NCI-H446 (cell line): Measurements from ENCODE around the gene SLC16A6.
A peak's percentile ranks its signal among the peaks of the same experiment; 100 is the strongest.
"Not testable (repeated sequence)": the region's sequence is repeated elsewhere in the genome, so short reads cannot be mapped to it uniquely, and the experiment has no call there.

ENCODE experiments used
- DNase-seq, 2 experiments: peaks; one replicate each; lab custom pipeline; 2025; lab: John Stamatoyannopoulos, UW

The SLC16A6 gene

DNA sequence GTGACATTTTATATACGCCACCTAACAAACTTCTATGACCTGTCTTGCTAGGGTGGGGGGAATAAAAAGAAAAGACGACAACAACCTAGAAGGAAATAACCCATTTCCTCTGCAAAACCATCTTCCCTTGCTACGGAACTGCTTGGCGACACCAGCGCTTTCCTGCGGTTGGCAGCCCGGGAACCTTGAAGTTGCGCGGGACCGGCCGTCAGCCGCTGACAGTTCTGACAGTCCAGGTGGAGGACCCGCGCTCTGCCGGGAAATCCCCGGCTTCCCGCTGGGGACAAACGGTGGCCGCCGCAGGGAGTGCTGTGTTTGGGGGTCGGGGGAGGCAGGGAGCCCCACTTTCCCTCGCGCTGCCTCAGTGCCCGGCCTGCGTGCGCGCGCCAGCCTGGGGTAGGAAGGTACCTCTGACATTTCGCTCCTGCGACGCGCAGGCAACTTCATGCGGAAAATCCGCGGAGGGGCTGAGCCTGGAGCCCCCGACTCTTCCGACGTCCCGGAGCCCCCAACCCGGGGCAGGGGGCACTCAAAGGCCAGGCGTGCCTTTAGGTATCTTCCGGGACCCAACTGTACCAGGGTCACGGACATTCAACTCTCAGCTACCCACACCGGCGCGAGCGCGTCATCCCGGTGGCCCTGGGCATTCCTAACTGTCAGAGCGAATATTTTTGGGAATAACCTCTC, 516 bp downstream of the SLC16A6 start:
- no peak for DNase-seq

DNA sequence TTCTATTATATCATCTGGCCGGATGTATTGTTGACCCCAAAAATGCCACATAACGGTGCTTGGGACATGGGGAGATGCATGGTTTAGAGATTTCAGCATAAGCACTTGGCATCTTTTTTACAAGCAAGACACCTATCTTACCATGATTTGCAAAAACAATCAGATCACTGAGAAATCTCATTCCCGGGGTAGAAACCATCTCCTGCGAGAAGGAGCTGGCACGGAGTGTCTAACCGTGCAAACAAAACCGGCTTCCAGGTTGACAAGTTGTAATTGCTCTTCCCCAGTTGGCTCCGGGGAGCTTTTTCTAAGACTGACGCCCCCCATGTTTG, 1.0 kb downstream of the SLC16A6 start:
- DNase-seq, result no peak

DNA sequence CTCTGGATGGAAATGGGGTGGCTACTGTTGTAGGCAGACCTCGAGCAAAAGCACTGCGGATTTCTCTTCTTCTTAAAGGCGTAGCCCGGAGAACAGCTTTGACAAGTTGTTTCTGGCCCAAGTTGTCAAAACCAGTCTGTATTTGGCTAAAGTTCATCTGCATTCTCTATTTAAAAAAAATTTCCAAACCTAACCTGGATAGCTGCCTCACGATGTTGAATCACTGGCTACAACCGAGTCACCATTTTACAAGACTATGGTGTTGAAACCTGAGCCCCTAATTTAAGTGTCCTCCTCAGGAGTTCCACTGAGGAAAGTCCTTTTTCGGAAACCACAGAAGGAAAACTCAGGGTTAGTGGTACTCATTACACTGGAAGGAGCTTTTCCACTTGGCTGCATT, 1.5 kb downstream of the SLC16A6 start:
- no peak for DNase-seq

DNA sequence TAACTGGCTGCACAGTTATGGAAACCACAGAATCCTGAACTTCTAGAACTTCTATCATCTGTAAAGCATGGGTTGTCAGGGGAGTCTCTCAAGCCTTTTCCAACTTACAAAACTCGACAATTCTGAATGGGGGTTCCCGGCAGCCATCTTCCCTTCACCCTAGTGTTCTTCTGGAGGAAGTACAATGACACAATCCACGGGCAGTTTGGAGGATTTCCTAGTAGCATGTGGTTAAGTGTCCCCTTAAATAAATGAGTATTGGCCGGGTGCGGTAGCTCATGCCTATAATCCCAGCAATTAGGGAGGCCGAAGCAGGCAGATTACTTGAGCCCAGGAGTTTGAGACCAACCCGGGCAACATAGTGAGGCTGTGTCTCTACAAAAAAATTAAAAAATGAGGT, 2.1 kb downstream of the SLC16A6 start:
- no peak for DNase-seq

DNA sequence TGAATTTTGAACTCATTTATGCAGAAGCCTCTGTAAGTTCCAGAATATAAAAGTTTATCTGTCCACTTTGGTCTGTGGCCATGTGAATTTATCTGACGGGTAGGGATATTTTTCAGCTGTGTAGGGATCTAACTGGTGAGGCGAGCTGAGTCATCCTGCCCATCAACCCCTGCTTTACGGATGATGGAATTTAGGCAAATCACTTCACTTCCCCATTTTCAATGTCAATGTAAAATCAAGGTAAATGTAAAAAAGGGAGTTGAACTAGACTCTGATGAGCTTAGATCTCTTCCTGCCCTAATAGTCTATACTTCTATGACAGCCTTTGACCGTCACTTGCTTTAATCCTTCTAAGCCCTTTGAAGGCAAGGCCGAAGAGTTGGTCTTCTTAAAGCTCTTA, 2.6 kb downstream of the SLC16A6 start:
- DNase-seq, result no peak

DNA sequence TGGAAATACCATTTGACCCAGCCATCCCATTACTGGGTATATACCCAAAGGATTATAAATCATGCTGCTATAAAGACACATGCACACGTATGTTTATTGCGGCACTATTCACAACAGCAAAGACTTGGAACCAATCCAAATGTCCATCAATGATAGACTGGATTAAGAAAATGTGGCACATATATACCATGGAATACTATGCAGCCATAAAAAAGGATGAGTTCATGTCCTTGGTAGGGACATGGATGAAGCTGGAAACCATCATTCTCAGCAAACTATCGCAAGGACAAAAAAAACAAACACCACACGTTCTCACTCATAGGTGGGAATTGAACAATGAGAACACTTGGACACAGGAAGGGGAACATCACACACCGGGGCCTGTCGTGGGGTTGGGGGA, 9.0 kb downstream of the SLC16A6 start:
- DNase-seq, result not testable (repeated sequence)

DNA sequence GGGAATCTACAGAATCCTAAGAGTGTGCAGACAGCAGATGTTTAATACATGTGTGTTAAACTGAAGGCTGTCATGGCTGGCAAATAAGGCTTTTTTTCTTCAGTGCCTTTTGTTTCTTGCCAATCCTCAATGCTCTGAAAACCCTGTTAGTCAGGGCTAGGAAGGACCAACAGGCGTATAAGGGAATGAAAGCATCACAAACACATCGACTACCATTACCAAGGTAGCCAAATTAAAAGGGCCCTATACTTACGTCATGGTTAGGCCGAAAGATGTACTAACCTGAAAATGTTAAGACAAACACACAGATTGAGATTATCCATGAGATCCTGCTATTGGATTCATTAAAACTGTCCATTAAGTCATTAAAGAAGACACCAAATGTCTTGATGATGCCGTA, 13.1 kb downstream of the SLC16A6 start:
- no peak for DNase-seq

DNA sequence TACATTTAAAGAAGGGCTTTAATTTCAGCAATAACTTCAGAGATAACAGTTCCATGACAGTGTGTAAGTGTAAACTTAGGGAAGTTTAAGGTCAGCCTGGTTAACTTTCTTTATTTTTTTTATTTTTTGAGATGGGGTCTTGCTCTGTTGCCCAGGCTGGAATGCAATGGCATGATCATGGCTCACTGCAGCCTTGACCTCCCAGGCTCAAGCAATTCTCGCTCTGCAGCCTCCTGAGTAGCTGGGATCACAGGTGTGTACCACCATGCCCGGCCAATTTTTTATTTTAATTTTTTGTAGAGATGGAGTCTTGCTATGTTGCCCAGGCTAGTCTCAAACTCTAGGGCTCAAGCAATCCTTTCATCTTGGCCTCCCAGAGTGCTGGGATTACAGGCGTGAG, 14.6 kb downstream of the SLC16A6 start:
- DNase-seq, result not testable (repeated sequence)

DNA sequence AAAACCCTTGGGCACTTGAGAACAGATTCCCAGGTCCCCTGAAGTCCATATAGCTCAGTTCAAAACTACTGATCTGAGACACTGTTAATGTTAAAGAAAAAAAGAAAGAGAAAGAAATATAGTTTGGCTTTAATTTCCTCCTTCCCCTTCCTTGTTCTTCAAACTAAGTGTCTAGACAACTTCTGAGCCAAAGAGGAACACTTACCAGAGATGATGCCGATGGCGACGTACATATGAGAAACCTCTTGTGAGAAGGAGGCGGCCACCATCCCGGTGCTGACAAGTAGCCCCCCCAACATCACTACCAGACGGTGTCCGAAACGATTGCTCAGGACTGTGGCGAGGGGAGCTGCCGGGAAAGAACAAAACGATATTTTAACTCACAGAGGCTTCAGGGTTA, 17.2 kb downstream of the SLC16A6 start:
- DNase-seq, result no peak

DNA sequence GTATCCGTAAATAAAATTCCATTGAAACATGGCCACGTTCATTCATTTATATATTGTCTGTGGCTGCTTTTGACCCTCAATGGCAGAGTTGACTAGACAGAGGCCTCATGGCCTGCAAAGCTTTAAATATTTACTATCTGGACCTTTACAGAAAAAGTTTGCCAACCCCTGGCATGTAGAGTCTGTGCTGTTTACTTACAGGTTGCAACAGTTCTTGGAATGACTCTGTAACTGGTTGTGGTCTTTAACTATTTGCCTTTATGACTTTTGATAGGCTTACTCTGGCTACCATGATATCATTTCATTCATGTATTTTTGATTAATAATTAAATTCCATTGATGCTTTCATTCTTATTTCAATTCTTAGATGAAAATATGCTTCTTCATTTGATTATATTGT, 25.1 kb downstream of the SLC16A6 start:
- not testable (repeated sequence) for DNase-seq

DNA sequence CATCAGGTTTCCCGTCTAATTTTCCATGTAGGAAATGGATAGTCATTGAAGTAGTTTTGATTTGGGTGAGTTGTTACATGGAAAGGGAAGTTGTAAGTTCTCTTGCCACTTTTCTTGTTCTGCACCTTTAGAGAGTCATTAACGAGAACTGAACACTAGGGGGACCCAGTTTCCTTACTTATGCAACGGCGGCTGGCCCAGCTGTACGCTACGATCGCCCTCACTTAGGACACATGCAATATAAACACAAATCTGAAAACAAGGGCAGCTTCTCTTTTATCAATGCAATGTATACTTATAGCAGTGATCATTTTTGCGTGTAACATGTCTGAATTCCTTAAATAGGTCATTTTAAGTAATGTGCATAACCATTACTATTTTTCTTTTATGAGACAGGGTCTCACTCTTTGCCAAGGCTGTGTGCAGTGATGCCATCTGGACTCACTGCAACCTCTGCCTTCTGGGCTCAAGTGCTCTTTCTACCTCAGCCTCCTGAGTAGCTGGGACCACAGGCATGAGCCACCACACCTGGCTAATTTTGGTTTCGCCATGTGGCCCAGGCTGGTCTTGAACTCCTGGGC, 27.7 kb downstream of the SLC16A6 start:
- not testable (repeated sequence) for DNase-seq

DNA sequence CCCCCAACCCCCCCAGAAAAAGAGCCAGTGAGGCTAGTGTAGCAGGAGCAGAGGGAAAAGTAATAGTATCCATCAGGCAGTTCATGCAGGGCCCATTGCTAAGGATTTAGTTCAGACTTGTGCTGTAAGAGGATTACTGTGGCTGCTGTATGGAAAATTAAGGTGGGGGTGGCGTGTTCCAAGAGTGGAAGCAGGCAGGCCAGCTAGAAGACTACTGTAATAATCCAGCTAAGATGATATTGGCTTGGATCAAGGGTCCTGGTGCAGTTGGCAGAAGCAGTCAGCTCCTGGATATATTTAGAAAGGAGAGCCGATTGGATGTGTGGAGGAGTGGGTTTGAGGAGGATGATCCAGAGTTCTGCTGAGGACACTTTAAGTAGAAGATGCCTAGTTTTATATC, 28.5 kb downstream of the SLC16A6 start:
- DNase-seq, result not testable (repeated sequence)

DNA sequence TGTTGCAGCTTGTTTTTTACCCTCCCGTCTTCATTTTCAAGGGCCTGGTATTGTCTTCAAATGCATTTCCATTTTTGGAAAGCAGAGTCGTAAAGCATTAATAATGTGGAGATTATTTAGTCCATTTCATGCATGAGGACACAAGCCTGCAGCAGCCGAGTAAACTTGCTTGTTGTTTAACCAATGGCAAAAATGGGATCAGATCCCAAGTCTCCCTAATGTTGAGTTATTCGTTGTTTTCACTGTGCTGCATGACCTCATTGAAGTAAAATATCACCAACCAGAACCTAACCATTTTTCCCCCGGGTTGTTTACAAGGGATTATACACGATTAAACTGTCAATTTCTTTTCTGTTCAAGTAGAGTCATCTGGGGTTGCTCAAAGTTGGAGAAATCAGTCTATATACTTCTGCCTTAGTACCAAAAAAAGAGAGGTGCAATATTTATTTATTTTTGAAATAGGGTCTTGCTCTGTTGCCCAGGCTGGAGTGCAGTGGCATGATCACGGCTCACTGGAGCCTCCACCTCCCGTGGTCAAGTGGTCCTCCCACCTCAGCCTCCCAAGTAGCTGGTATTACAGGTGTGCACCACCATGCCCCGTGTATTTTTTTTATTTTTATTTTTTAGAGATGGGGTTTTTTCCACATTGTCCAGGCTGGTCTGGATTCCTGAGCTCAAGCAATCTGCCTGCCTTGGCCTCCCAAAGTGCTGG, 30.7 kb downstream of the SLC16A6 start:
- DNase-seq, result peak in 1 of 2 experiments; percentile 29

DNA sequence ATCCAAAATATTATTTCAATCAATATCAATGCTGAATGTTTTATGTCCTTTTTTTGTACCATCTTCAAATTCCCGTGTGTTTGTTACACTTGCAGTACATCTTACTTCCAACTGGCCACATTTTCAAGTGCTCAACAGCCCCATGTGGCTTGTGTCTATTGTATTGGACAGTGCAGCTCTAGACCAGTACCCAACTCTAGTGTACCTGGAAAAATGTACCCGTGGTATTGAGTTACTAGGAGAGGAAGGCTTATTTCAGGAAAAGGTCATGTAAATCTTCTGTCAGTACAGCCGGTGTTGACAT, 31.3 kb downstream of the SLC16A6 start:
- DNase-seq, result not testable (repeated sequence)

DNA sequence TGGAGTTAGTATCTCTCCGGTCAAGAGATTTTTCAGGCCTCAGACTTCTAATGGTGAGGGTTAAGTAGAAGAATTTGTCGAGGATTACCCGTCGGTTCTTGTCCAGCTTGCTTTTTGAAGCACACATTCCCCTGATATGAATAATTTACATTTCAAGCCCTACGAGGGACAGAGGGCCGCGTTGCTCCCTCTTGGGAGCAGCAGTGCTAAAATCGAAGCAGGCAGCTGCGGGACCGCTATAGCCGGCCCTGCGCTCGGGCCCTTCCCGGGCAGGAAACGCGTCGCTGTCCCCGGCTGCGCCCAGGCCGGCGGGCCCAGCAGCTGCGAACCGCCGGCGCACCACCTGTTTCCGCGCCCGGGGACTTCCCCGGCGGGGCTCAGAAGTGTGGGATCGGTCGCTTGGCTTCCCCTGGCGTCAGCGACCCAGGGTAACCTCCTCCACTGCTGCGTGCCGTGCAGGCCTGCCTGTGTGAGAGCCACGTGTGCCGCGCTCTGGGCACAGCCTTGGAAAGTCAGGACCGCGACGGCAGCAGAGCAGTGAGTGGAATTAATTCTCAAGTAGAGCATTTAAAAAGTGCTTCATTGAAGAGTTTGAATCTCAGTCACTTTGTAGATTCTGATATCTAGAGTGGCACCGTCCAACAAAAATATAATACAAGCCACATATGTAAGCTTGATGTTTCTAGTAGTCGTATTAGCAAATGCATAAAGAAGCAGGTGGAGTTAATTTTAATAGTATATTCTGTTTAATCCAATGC, 31.9 kb downstream of the SLC16A6 start:
- DNase-seq, result not testable (repeated sequence)

DNA sequence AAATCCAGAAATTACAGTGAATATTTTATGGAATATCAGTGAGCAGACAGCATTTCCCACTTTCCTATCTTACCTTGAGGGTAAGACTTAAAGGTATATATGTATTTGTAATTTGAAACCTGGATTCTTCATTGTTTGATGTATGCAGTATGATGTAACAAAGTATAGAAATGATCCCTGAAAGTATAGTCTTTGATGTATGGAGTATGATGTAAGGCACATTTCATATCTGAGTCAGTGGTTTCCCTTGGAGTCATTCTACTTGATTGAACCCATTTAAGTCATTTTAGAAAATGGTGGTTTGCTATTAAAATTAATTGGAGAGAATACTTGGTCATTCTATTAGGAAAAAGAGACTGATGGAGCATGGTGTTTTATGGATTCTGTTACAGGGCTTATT, 33.0 kb downstream of the SLC16A6 start:
- DNase-seq, result no peak

DNA sequence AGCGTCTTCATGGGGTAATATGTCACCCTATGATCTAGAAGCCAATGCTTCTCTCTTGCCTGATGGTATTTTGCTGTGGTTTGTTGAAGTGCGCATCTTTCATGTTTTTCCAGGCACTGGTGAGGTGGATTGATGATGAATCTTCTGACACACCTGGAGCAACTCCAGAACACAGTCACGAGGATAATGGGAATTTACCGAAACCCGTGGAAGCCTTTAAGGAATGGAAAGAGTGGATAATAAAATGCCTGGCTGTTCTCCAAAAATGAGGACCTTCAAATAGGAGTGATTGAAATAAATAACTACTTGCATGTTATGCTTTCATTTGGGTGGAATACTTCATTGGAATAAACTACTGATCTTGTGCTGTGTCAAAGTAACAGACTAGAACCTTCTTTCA, 34.2 kb downstream of the SLC16A6 start:
- not testable (repeated sequence) for DNase-seq

DNA sequence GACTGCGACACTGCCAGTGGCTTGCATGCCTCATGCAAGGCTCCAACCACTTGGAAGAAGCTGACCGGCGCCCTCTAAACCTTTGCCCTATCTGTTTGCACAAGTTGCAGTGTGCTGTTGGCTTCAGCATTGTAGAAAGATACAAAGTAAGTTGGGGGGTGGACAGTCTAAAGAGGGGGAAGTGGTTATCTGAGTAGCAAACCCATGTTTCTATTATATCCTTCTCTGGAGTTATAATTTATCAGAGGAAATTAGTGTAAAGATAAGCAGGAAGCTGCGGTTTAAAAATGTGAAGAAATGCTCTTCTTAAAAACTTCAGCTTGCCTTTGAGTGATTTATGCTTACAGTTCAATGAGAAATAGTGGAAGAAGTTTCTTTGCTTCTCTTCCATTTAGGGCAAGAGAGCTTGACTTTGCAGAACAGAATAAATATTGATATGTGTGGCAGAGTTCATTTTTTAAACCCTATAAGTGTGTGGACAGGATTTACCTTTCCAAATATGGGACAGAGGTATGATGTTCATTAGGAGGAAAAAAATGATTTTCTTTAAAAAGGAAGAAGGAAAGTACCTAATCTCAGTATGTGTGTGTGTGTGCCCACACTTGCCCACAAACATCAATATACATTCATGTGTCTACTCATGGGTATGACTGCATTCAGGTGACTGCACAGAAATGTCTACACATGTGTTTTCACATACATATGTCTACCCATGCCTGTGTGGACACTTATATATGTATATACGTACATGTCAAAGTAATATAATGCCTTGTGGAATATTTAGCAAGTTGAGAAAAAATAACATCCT, 35.0 kb downstream of the SLC16A6 start:
- no peak for DNase-seq

DNA sequence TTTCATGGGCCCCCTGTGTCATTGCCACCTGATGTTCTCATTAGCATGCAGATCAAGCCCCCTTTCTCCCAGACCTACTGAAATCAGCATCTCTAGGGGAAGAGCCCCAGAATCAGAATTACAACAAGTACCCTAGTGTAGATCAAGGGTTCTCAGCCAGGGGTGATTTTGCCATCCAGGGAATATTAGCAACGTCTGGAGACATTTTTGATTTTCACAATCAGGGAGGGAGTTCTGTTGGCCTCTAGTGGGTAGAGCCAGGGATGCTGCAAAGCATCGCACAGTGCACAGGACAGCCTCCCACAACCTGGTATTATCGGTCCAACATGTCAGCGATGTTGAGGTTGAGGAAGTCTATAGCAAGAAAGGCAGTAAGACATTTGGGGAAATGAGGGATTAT, 35.8 kb downstream of the SLC16A6 start:
- DNase-seq, result no peak

DNA sequence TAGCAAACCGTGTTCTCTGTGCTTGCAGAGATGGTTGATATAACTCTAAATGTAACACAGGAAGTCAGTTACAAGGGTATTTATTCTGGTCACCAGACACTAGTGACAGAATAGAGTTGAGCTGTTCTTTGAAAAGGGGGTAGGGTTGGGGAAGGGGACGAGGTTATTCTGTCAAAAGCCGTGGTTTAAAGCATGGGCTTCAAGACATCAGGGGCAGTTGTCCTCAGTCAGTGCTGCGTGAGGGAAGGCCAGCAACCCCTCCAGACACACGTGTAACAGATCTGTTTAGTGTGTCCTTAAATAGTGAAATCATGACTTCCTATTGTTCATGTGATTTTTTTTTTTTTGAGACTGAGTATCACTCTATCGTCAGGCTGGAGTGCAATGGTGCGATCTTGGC, 37.5 kb downstream of the SLC16A6 start:
- not testable (repeated sequence) for DNase-seq

DNA sequence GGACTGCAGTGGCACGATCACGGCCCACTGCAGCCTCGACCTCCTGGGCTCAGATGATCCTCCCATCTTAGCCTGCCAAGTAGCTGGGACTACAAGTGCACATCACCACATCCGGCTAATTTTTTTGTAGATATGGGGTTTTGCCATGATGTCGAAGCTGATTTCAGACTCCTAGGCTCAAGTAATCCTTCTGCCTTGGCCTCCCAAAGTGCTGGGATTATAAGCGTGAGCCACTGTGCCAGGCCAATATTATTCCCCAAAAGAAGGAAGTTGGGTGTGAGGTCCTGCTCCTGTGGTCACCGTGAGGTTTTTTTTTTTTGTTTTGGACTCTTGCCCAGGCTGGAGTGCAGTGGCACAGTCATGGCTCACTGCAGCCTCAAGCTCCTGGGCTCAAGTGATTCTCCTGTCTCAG, 41.6 kb downstream of the SLC16A6 start:
- no peak for DNase-seq

DNA sequence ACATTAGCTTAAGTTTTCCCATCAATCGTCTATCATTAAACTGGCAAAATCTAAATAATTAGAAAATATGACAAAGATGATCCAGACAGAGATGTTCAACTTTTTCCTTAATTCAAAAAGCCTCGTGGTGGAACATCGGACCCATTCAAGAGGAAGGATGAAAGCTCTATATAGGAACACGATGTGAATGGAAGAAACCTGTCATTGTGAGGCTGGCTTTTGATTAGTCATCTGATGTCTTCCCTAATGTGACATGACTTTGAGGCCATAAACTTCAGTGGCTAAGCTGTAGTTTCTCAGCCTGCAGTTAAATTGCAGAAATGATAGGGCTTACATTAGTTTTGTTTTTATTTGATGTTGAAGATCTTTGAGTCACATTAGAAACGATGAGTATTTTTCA, 42.0 kb downstream of the SLC16A6 start:
- DNase-seq, result no peak
